SKM-1 (cell line): ENCODE data around the gene HERPUD2.
"Not testable (repeated sequence)": the region's sequence is repeated elsewhere in the genome, so short reads cannot be mapped to it uniquely, and the experiment has no call there.

Experiments
- DNase-seq: peaks from one replicate; lab custom pipeline; 2025; ENCODE audit not compliant: unreplicated experiment; lab: John Stamatoyannopoulos, UW

The HERPUD2 gene

DNA sequence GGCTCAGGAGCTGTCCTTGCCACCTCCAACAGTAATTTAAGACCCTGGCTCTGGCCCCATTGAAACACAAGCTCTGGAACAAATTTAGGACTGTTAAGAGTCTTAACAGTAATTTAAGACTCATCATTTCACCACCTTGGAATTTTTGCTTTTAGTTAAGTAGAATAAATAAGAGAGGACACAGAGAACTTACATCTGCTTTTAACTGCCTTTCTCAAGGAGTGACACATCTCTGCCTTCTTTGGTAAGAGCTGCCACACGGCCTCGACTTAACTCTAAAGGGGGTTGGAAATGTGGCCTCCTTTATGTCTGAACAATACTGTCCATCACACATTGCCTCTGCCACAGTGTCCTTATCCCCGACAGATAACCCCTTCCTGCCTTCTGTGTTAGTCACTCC is 77.9 kb downstream of the HERPUD2 start:
- no peak for DNase-seq

DNA sequence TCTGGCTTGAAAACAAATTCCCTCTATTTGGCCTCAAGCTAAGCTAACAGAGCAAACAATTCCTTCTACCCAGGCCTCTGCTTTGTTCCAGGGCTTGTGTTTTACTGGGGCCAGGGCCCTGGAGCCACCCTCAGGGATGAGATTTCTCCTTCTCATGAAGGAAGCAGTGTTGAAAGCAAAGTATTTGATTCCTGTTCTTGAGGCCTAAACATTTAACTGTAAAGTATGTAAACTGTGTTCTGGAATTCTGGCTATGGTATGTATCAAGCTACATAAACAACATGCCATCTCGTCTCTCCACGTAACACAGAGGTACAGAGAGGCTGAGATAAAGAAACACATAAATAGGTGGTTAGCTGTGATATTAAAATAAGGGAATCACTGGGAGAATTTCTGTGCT is 81.8 kb downstream of the HERPUD2 start:
- no peak for DNase-seq

GRCh38 chr7:35605760-35606159 is 89.2 kb downstream of the HERPUD2 start:
- DNase-seq, result no peak

DNA sequence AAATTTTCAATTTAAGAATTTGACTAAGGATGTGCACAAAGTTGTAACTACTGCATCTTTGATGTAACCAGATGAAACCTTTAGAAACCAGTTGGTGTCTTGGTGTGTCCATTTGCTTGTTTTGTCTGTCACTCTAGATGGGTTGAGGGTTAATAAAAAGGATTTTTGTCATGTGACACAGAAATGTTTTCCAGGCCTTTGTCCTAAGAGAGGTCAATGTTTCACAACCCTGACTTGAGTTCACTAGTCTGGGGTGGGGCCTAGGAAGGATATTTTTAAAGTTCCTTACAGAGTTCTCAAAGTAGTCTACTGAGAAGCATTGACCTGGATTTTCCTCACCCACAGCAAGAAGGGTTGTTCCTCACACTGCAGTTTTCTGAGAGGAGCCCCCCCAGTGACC is 90.3 kb downstream of the HERPUD2 start:
- DNase-seq, result no peak

DNA sequence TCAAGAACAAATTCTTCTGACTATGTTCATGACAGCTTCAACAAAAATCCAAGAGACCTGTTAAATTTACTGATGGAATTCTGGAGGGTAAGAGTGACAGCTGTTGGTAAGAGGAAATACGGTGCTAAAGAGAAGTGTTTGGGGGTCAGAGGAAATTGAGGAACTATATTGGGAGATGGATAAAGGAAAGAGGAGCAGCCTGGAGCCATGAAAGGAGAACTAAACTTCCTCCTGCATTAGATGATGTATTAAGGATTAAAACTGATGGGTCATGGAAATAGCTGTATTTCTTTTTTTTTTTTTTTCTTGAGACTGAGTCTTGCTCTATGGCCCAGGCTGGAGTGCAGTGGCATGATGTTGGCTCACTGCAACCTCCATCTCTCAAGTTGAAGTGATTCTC is 95.3 kb downstream of the HERPUD2 start:
- no peak for DNase-seq

GRCh38 chr7:35599061-35599460 is 95.9 kb downstream of the HERPUD2 start:
- DNase-seq, result no peak

DNA sequence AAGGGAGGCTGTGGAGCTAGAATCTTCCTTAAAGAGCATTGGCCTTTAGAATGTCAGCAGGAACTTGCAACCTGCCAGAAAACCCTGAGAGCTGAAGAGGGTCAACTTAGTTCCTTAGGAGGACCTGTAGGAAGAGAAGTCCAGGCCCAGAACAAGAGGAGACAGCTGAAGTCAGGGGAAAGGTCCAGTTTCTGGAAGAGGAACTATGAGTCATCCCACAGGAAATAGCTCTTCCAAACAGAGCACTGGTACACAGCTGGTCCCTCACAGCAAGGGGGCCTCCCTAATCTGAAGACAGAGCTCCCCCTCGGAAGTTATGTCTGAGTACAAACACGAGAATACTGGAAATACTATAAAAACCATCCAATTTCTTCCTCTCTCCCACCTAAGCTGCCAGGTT is 98.9 kb downstream of the HERPUD2 start:
- DNase-seq, result no peak

DNA sequence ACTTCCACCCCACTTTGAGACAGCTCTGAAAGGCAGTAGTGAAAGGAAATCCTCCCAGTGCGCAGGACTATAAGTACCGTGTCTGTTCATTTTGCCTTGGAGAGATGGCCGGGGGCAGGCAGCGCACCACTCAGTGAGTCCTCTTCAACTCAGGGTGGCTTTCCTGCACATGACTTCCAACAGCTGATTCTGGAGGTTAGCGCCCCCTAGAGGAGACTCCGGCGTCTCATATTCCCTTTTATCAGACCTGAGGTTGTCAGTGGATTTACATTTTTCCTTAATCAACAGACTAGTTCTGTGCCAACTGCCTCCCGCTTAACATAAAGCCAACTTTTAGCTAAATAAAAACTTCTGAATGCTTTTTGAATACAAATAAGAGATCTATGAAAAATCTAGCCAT is 101.0 kb downstream of the HERPUD2 start:
- DNase-seq, result no peak

DNA sequence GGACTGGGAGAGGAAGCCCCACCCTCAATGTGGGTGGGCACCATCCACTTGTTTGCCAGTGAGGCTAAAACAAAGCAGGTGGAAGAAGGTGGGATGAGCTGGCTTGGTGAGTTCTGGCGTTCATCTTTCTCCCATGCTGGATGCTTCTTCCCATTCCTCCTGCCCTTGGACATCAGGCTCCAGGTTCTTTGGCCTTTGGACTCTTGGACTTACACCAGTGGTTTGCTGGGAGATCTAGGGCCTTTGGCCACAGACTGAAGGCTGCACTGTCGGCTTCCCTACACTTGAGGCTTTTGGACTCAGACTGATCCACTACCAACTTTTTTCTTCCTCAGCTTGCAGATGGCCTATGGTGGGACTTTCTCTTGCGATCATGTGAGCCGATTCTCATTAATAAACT is 106.3 kb downstream of the HERPUD2 start:
- DNase-seq, result no peak

DNA sequence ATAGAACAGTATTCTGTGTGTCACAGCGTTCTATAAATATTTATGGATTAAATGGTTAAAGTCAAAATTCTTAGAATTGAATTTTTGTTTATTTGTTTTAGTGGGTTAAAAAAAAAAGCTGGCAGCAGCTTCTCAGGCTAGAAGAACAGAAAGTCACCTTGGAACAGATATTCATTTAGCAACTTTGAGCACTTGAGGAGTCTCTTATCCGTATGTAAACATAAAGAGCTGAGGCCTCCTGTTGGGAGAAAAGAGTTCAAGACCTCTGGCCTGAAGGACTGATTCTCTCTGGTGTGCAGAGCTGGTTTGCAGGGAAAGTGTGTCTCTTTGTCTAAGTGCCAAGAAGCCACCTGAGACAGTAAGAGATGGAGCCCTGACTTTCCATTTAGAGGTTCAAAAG is 109.9 kb downstream of the HERPUD2 start:
- no peak for DNase-seq

DNA sequence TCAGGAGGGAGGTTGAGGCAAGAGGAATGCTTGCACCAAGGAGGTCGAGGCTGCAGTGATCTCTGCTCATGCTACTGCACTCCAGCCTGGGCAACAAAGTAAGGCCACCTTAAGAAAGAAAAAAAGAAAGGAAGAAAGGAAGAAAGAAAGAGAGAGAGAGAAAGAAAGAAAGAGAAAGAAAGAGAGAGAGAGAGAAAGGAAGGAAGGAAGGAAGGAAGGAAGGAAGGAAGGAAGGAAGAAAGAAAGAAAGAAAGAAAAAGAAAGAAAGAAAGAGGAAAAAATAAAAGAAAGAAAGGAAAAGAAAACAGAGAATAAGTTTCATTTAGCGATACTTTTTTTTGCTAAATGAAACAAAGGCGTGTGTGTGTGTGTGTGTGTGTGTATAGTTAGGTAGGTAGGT is 110.4 kb downstream of the HERPUD2 start:
- DNase-seq, result not testable (repeated sequence)
